CD4-positive, CD25-positive, alpha-beta regulatory T cell (primary cell): ENCODE measurements around the gene PEX11G. TPM values are rescaled to one million over a fixed set of nuclear protein-coding genes. Genes with fewer than 3 reads are reported as not detected.

Experiments used
- ATAC-seq, 2 donors: fragments of 150-1000 bp; cut with Tn5 transposase; one replicate each; pipeline ENCODE4 v1.10.0; 2021; ENCODE audit warnings: low read depth in 2 of 2, moderate number of reproducible peaks in 2 of 2, moderate library complexity in 1 of 2
- DNase-seq, 3 donors: peaks; one replicate each; pipeline versions ENCODE4 v3.0.0 to v3.0.0-alpha.2; 2012 to 2022; ENCODE audit warnings: mixed read lengths in 1 of 3
- H3K27ac ChIP-seq: one replicate; pipeline ENCODE4 v1.7.0; 2013; ENCODE audit warnings: mild to moderate bottlenecking, low read length; ENCODE audit not compliant: insufficient read depth, poor library complexity, severe bottlenecking
- H3K27me3 ChIP-seq: one replicate; pipeline ENCODE4 v1.7.0; 2013; ENCODE audit warnings: low read length; ENCODE audit not compliant: control insufficient read depth, insufficient read depth
- H3K36me3 ChIP-seq: one replicate; pipeline ENCODE4 v1.7.0; 2013; ENCODE audit warnings: mild to moderate bottlenecking, low read length, moderate library complexity; ENCODE audit not compliant: control insufficient read depth, insufficient read depth
- H3K4me1 ChIP-seq: 2 replicates; pipeline ENCODE4 v1.7.0; 2013; ENCODE audit warnings: mild to moderate bottlenecking, low read length; ENCODE audit not compliant: insufficient read depth, control insufficient read depth, poor library complexity, severe bottlenecking
- H3K4me3 ChIP-seq: one replicate; pipeline ENCODE4 v1.7.0; 2013; ENCODE audit warnings: low read depth, mild to moderate bottlenecking, low read length, moderate library complexity
- H3K9me3 ChIP-seq, 2 experiments: 1 replicate in 1 of 2; 2 replicates in 1 of 2; pipeline ENCODE4 v1.7.0; 2013; ENCODE audit warnings: low read length in 2 of 2, mild to moderate bottlenecking in 1 of 2, moderate library complexity in 1 of 2; ENCODE audit not compliant: control insufficient read depth in 2 of 2
- H3K27ac Mint-ChIP-seq, 3 donors: one replicate each; pipeline ENCODE4 v1.8.0; 2020 to 2022; ENCODE audit warnings: mild to moderate bottlenecking in 3 of 3, mixed read lengths in 3 of 3, moderate library complexity in 2 of 3
- H3K27me3 Mint-ChIP-seq: one replicate; pipeline ENCODE4 v1.8.0; 2022; ENCODE audit warnings: mild to moderate bottlenecking, mixed read lengths
- H3K36me3 Mint-ChIP-seq: one replicate; pipeline ENCODE4 v1.8.0; 2020; ENCODE audit warnings: mixed read lengths
- H3K4me1 Mint-ChIP-seq, 4 donors: one replicate each; pipeline ENCODE4 v1.8.0; 2020 to 2022; ENCODE audit warnings: mixed read lengths in 4 of 4, mild to moderate bottlenecking in 1 of 4
- H3K4me3 Mint-ChIP-seq, 4 donors: one replicate each; pipeline ENCODE4 v1.8.0; 2020 to 2022; ENCODE audit warnings: mild to moderate bottlenecking in 4 of 4, mixed read lengths in 4 of 4, moderate library complexity in 3 of 4
- H3K9me3 Mint-ChIP-seq, 7 donors: one replicate each; pipeline ENCODE4 v1.8.0; 2020 to 2022; ENCODE audit warnings: mixed read lengths in 7 of 7, mild to moderate bottlenecking in 3 of 7, moderate library complexity in 2 of 7
- polyA plus RNA-seq, 4 donors: library from polyadenylated mRNA; unstranded; fragments of 300-500 nt; fragmentation: Illumina TruSeq; gene quantifications; one replicate each; pipeline ENCODE4 v1.2.3, GENCODE V29; 2021
- total RNA-seq: library from RNA; stranded (reverse); gene quantifications from one replicate; pipeline ENCODE4 v1.2.3, GENCODE V29; 2022

The PEX11G gene
- total and polyA plus RNA-seq, 5 donors from 2014 or later, result 0.23 to 1.5 (median 0.76) TPM; not detected in 1

DNA sequence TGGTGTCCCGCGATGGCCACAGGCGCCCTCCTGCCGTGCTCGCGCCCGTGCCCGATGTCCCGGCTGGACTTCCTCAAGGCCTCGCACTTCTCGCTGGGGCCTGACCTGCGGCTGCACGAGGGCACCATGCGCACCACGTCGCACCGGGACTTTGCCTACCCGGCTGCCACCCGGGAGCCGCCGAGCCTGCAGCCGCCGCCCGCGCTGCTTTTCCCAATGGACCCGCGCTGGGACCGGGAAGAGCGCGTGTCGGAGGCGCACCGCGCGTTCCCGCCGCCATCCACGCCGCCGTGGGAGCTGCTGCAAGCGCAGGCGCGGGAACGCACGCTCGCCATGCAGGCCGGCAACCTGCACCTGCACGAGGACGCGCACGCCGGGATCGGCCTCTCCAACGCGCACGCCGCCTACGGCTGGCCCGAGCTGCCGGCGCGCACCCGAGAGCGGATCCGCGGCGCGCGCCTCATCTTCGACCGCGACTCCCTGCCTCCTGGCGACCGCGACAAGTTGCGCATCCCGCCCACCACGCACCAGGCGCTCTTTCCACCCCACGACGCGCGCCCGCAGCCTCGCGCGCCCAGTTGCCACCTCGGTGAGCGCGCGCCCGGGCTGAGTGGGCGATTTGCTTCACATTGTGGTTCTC lies 12.1 kb upstream of the PEX11G start:
- no peaks in the 10 kb centered on the region for H3K9me3 ChIP-seq
- peaks cover 57% of the 10 kb centered on the region for H3K27me3 Mint-ChIP-seq
- peaks cover 12% of the 10 kb centered on the region for H3K4me1 ChIP-seq
- peaks cover 0 to 13% (median 8%) of the 10 kb centered on the region in 4 donors for H3K4me1 Mint-ChIP-seq
- DNase-seq, result peak in 1 of 3 donors; percentile 57
- H3K36me3 Mint-ChIP-seq, result no peaks in the 10 kb centered on the region
- peaks cover 0 to 3% (median 0%) of the 10 kb centered on the region in 7 donors for H3K9me3 Mint-ChIP-seq
- H3K27me3 ChIP-seq, result peaks cover 5% of the 10 kb centered on the region
- ATAC-seq, result no peak
- H3K27ac Mint-ChIP-seq, result no peak overlapping the region
- no peak overlapping the region for H3K4me3 Mint-ChIP-seq
- no peak overlapping the region for H3K27ac ChIP-seq
- H3K4me3 ChIP-seq, result no peak overlapping the region
- no peaks in the 10 kb centered on the region for H3K36me3 ChIP-seq

DNA sequence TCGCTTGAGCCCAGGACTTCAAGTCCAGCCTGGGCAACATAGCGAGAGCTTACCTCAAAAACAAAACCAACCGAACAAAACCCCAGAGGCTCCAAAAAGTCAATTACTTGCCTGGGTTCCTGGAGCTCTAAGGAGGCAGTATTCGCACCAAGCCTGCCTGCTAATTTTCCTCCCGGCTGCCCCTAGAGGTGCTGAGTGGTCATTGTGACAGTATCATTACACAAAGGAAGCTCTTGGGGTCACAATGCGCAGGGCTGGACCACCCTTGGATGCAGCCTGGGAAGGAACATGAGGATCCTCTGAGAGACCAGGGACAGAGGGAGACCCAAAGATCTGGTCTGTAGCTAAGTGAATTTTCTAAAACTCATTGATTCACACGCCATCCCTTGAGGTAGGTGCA lies 8.5 kb upstream of the PEX11G start:
- H3K36me3 ChIP-seq, result no peaks in the 10 kb centered on the region
- Mint-ChIP-seq H3K4me1 (peaks cover 0 to 6% (median 3%) of the 10 kb centered on the region in 4 donors), H3K36me3 (no peaks in the 10 kb centered on the region), H3K9me3 (peaks cover 0 to 3% (median 0%) of the 10 kb centered on the region in 7 donors), H3K27me3 (peaks cover 47% of the 10 kb centered on the region), H3K4me3 (no peak overlapping the region), H3K27ac (no peak overlapping the region)
- no peaks in the 10 kb centered on the region for H3K27me3 ChIP-seq
- no peak for ATAC-seq
- no peak for DNase-seq
- peaks cover 4% of the 10 kb centered on the region for H3K4me1 ChIP-seq
- no peaks in the 10 kb centered on the region for H3K9me3 ChIP-seq
- no peak overlapping the region for H3K27ac ChIP-seq
- no peak overlapping the region for H3K4me3 ChIP-seq

DNA sequence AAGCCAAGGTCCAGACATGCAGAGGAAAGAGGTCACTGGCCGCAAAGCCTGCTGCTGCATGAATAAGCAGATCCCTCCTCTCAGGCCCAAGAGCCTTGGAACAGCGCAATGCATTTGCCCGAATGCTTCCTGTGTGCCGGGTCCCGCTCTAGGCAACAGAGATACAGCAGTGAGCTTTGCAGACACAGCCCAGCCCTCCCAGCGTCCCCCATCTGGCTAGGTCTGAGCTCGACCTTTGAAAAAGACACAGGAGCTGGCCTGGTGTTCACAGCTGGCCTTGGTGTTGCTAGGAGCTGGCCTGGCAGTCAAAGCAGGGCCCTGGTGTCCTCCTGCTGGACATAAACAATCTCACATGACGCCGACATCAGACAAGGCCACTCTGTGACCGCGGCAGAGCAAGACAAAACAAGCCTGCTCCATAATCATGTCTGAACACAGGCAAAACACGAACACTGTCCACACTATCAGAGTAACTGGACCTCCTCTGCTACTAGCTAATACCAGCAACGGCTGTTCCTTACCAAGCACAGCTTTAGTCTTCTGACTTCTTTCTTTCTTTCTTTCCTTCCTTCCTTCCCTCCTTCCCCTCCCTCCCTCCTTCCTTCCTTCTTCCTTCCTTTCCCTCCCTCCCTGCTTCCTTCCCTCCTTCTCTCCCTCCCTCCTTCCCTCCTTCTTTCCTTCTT lies 5.7 kb upstream of the PEX11G start:
- Mint-ChIP-seq H3K27ac (no peak overlapping the region), H3K9me3 (peaks cover 0 to 3% (median 0%) of the 10 kb centered on the region in 7 donors), H3K4me3 (peak overlapping the region in 1 of 4 donors; percentile 15), H3K27me3 (peaks cover 35% of the 10 kb centered on the region), H3K4me1 (peaks cover under 1 to 7% (median 5%) of the 10 kb centered on the region in 4 donors), H3K36me3 (no peaks in the 10 kb centered on the region)
- Histone ChIP-seq H3K36me3 (no peaks in the 10 kb centered on the region), H3K4me1 (peaks cover under 1% of the 10 kb centered on the region), H3K27me3 (no peaks in the 10 kb centered on the region), H3K9me3 (no peaks in the 10 kb centered on the region), H3K4me3 (no peak overlapping the region), H3K27ac (no peak overlapping the region)
- DNase-seq, result no peak
- no peak for ATAC-seq

DNA sequence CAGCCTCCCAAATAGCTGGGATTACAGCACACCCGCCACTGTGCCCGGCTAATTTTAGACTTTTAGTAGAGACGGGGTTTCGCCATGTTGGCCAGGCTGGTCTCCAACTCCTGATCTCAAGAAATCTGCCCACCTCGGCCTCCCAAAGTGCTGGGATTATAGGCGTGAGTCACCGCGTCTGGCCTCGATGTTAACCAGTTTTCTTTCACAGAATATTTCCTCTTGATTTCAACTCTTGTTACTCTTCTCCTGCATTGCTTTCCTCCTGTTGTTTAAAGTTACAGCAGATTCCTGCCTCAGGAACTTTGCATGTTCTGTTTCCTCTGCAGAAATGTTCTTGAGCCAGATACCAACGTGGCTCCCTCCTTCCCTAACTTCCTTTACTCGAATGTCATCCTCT lies 3.7 kb upstream of the PEX11G start:
- Histone ChIP-seq H3K9me3 (no peaks in the 10 kb centered on the region), H3K4me1 (peaks cover 6% of the 10 kb centered on the region), H3K4me3 (no peak overlapping the region), H3K27me3 (no peaks in the 10 kb centered on the region), H3K27ac (no peak overlapping the region), H3K36me3 (no peaks in the 10 kb centered on the region)
- no peak for DNase-seq
- peaks cover 0 to 2% (median 0%) of the 10 kb centered on the region in 7 donors for H3K9me3 Mint-ChIP-seq
- H3K4me1 Mint-ChIP-seq, result peaks cover 6 to 10% (median 8%) of the 10 kb centered on the region in 4 donors
- H3K36me3 Mint-ChIP-seq, result no peaks in the 10 kb centered on the region
- ATAC-seq, result no peak
- H3K27ac Mint-ChIP-seq, result peak overlapping the region in 1 of 3 donors; percentile 6
- peak overlapping the region in 2 of 4 donors; percentile 29 to 72 for H3K4me3 Mint-ChIP-seq
- H3K27me3 Mint-ChIP-seq, result peaks cover 25% of the 10 kb centered on the region

DNA sequence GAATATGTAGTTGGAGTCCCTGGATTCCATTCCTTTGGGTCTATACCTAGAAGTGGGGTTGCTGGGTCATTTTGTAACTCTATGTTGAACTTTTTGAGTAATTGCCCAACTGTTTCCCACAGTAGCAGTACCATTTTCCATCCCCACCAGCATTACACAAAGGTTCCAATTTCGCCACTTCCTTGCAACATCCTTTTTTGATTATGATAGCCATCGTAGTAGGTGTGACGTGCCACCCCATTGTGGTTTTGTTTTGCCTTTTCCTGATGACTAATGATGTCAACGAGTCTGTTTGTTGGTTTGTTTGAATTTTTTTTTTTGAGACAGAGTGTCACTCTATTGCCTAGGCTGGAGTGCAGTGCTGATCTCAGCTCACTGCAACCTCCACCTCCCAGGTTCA lies 3.3 kb upstream of the PEX11G start:
- DNase-seq, result peak in 1 of 3 donors; percentile 30
- Mint-ChIP-seq H3K27me3 (peaks cover 25% of the 10 kb centered on the region), H3K4me3 (peak overlapping the region in 2 of 4 donors; percentile 29 to 72), H3K27ac (peak overlapping the region in 2 of 3 donors; percentile 6 to 76), H3K9me3 (peaks cover 0 to 2% (median 0%) of the 10 kb centered on the region in 7 donors), H3K4me1 (peaks cover 6 to 10% (median 8%) of the 10 kb centered on the region in 4 donors), H3K36me3 (no peaks in the 10 kb centered on the region)
- no peaks in the 10 kb centered on the region for H3K9me3 ChIP-seq
- no peak overlapping the region for H3K4me3 ChIP-seq
- no peaks in the 10 kb centered on the region for H3K36me3 ChIP-seq
- H3K27ac ChIP-seq, result no peak overlapping the region
- no peak for ATAC-seq
- H3K4me1 ChIP-seq, result peaks cover 6% of the 10 kb centered on the region
- no peaks in the 10 kb centered on the region for H3K27me3 ChIP-seq

DNA sequence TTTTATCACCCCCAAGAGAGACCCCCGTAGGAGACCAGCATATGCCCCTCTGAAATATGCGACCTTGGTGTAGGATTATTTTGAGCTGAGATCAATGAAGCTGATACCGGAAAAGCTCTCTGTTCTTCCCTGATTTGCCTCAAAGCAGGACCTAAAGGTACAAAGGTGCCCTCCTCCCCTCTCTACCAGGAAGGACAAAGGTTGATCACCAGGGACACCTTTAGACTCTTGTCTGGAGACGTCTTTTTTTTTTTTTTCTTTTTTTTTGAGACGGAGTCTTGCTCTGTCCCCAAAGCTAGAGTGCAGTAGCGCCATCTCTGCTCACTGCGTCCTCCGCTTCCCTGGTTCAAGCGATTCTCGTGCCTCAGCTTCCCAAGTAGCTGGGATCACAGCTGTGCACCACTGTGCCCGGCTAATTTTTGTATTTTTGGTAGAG lies 792 bp upstream of the PEX11G start:
- H3K9me3 Mint-ChIP-seq, result no peaks in the 10 kb centered on the region
- DNase-seq, result no peak
- H3K9me3 ChIP-seq, result no peaks in the 10 kb centered on the region
- H3K36me3 Mint-ChIP-seq, result no peaks in the 10 kb centered on the region
- peak overlapping the region; percentile 89 to 92 (median 92) for H3K4me3 Mint-ChIP-seq
- H3K4me1 Mint-ChIP-seq, result peaks cover 6 to 10% (median 8%) of the 10 kb centered on the region in 4 donors
- peaks cover 6% of the 10 kb centered on the region for H3K4me1 ChIP-seq
- H3K4me3 ChIP-seq, result peak overlapping the region; percentile 86
- no peaks in the 10 kb centered on the region for H3K27me3 ChIP-seq
- H3K27ac Mint-ChIP-seq, result peak overlapping the region in 2 of 3 donors; percentile 88 to 93
- no peak overlapping the region for H3K27ac ChIP-seq
- no peaks in the 10 kb centered on the region for H3K36me3 ChIP-seq
- no peak for ATAC-seq
- H3K27me3 Mint-ChIP-seq, result peaks cover 6% of the 10 kb centered on the region

DNA sequence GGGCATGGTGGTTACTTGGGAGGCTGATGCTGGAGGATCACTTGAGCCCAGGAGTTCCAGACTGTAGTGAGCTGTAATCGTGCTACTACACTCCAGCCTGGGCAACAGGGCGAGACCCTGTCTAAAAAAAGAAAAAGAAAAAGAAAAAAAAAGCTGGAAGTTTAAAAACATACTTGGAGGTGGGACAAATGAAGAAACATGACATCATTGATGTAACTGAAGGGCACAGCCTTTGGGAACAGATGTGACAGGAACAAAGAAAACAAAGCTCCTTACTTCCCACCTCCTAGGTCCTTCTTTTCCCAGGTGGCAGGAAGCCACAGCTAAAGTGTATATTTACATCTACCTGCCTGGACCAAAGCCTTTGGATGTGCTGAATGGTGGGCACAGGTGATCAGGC lies 1.9 kb downstream of the PEX11G start:
- no peak overlapping the region for H3K27ac ChIP-seq
- Mint-ChIP-seq H3K36me3 (no peaks in the 10 kb centered on the region), H3K27me3 (peaks cover 8% of the 10 kb centered on the region), H3K4me3 (peak overlapping the region in 2 of 4 donors; percentile 85 to 89), H3K4me1 (peaks cover 7 to 15% (median 13%) of the 10 kb centered on the region in 4 donors), H3K9me3 (no peaks in the 10 kb centered on the region), H3K27ac (peak overlapping the region in 1 of 3 donors; percentile 77)
- no peak for DNase-seq
- no peaks in the 10 kb centered on the region for H3K36me3 ChIP-seq
- no peak overlapping the region for H3K4me3 ChIP-seq
- no peaks in the 10 kb centered on the region for H3K27me3 ChIP-seq
- H3K9me3 ChIP-seq, result no peaks in the 10 kb centered on the region
- peaks cover 12% of the 10 kb centered on the region for H3K4me1 ChIP-seq
- ATAC-seq, result no peak
